ENCODE results near the gene SLC10A2. TPM values are rescaled to one million over a fixed set of nuclear protein-coding genes. Genes with fewer than 3 reads are reported as not detected.

The SLC10A2 gene
- total RNA-seq, 1 donor from 2014 or later = not detected

DNA sequence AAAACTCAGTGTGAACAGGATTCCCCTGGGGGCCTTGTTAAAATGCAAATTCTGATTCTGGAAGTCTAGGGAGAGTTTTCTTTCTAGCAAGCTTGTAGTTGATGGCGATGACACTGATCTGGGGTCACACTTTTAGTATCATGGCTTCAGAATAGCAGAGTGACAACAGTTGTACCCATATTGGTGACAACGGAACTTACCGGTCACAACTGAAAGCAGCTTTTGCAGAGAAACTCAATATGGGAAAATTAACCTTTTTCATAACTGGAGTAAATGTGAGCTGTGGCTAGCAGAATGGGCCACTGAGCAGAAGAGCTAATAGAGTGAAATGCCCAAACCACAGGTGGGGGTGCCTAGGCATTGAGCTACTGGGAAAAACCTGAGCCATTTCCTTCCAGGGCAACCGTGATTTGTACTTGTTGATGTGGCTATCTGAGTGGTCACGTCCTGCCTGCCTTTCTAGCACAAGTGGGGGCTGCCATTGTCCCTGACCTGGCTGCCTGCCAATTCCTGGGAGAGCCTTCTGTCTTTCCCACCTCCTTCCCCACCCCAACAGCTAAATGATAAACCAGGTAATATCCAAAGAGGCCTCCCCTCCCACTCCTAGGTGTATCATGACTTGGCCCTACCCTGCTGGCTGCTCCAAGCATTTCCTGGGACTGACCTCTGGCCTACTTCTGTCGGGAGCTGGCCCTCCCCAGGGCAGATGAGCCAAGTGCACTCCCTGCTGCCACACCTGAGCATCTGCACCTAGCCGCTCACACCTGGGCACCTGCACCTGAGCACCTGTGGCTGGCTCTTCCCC is 1.7 kb upstream of the SLC10A2 start:
- TF ChIP-seq POLR2A (IDR thresholded peaks at IDR 0.05) (no peak), POLR2AphosphoS5 (IDR thresholded peaks at IDR 0.05; ENCODE audit: insufficient read depth in 1 of 2, low read depth in 1 of 2) (no peak), CTCF (IDR thresholded peaks at IDR 0.05) (no peak)
- no peaks in the 10 kb centered on the region for H3K9me3 ChIP-seq
- H3K27ac ChIP-seq = no peak overlapping the region
- intact Hi-C loops (cut with DNase I) = no loop called here
- H3K27me3 ChIP-seq = no peaks in the 10 kb centered on the region
- no peaks in the 10 kb centered on the region for H3K36me3 ChIP-seq
- H3K4me1 ChIP-seq = no peaks in the 10 kb centered on the region
- H3K4me3 ChIP-seq = no peak overlapping the region
- DNase-seq (ENCODE audit: extremely low spot score in 2 of 2) = no peak

- no peaks in the 10 kb centered on the region for H3K36me3 ChIP-seq
- intact Hi-C loops (cut with DNase I) = no loop called here
- DNase-seq (ENCODE audit: extremely low spot score in 2 of 2) = no peak
- H3K4me3 ChIP-seq = no peak overlapping the region
- H3K4me1 ChIP-seq = no peaks in the 10 kb centered on the region
- H3K27ac ChIP-seq = no peak overlapping the region
- TF ChIP-seq POLR2AphosphoS5 (IDR thresholded peaks at IDR 0.05; ENCODE audit: insufficient read depth in 1 of 2, low read depth in 1 of 2) = no peak
- no peak for TF ChIP-seq POLR2A (IDR thresholded peaks at IDR 0.05)
- TF ChIP-seq CTCF (IDR thresholded peaks at IDR 0.05) = no peak
- no peaks in the 10 kb centered on the region for H3K27me3 ChIP-seq
- no peaks in the 10 kb centered on the region for H3K9me3 ChIP-seq
Observed at GRCh38 chr13:103066781-103067345, 646 bp upstream of the SLC10A2 start.

DNA sequence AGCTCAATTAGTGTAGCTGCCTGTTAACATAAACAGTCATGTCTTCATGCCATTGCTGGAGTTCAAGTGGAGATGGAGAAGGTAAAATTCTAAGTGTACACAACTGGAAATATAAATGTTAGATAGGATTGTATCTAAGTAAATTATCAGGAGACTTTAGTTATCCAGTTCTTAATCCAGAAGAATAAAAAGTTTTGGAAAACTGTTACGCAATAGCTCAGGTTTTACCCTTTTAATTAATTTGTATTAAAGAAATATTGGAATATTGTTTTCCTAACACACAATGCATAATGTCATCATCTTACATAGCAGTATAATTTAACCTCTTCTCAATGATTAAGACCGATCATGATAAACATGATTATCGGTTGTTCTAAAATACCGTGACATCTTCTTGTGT is 2.8 kb downstream of the SLC10A2 start:
- intact Hi-C loops (cut with DNase I) = no loop called here
- no peak for TF ChIP-seq POLR2AphosphoS5 (IDR thresholded peaks at IDR 0.05; ENCODE audit: insufficient read depth in 1 of 2, low read depth in 1 of 2)
- TF ChIP-seq CTCF (IDR thresholded peaks at IDR 0.05) = no peak
- TF ChIP-seq POLR2A (IDR thresholded peaks at IDR 0.05) = no peak
- DNase-seq (ENCODE audit: extremely low spot score in 2 of 2) = no peak

GRCh38 chr13:103062079-103062478 is 4.1 kb downstream of the SLC10A2 start:
- no peaks in the 10 kb centered on the region for H3K4me1 ChIP-seq
- TF ChIP-seq POLR2A (IDR thresholded peaks at IDR 0.05) (no peak), POLR2AphosphoS5 (IDR thresholded peaks at IDR 0.05; ENCODE audit: insufficient read depth in 1 of 2, low read depth in 1 of 2) (no peak), CTCF (IDR thresholded peaks at IDR 0.05) (no peak)
- H3K4me3 ChIP-seq = no peak overlapping the region
- no peaks in the 10 kb centered on the region for H3K36me3 ChIP-seq
- no peaks in the 10 kb centered on the region for H3K27me3 ChIP-seq
- intact Hi-C loops (cut with DNase I) = no loop called here
- no peak for DNase-seq (ENCODE audit: extremely low spot score in 2 of 2)
- no peak overlapping the region for H3K27ac ChIP-seq
- H3K9me3 ChIP-seq = no peaks in the 10 kb centered on the region

More for the DNA sequence above, 2.8 kb downstream of the SLC10A2 start:
- no peak overlapping the region for H3K27ac ChIP-seq
- no peak overlapping the region for H3K4me3 ChIP-seq
- H3K9me3 ChIP-seq = no peaks in the 10 kb centered on the region
- H3K4me1 ChIP-seq = no peaks in the 10 kb centered on the region
- no peaks in the 10 kb centered on the region for H3K36me3 ChIP-seq
- H3K27me3 ChIP-seq = no peaks in the 10 kb centered on the region

DNA sequence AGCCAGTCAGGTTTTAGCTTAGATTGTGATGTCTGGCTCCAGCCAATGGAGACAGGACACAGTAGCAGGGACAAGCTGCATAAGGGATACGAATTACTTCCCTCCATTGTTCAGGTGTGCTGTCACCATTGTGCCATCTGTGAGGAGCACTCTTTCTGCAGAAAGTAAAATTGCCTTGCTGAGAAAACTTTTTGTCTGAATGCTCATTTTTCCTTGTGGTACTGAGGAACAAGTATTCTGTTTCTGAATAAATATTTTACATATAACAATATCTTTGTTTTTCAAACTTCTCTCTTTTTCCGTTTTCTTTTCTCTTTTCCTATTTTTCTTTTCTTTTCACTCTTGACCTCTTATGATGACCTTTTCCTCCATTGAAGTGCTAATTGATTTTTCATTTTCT is 10.2 kb downstream of the SLC10A2 start:
- intact Hi-C loops (cut with DNase I) = no loop called here
- no peaks in the 10 kb centered on the region for H3K9me3 ChIP-seq
- H3K4me3 ChIP-seq = no peak overlapping the region
- no peaks in the 10 kb centered on the region for H3K36me3 ChIP-seq
- DNase-seq (ENCODE audit: extremely low spot score in 2 of 2) = no peak
- no peak overlapping the region for H3K27ac ChIP-seq
- no peak for TF ChIP-seq POLR2A (IDR thresholded peaks at IDR 0.05)
- TF ChIP-seq CTCF (IDR thresholded peaks at IDR 0.05) = no peak
- no peak for TF ChIP-seq POLR2AphosphoS5 (IDR thresholded peaks at IDR 0.05; ENCODE audit: insufficient read depth in 1 of 2, low read depth in 1 of 2)
- no peaks in the 10 kb centered on the region for H3K4me1 ChIP-seq
- H3K27me3 ChIP-seq = no peaks in the 10 kb centered on the region

Data from vagina (tissue), 2 donors.